ENCODE measurements around the gene YRDC.

DNA sequence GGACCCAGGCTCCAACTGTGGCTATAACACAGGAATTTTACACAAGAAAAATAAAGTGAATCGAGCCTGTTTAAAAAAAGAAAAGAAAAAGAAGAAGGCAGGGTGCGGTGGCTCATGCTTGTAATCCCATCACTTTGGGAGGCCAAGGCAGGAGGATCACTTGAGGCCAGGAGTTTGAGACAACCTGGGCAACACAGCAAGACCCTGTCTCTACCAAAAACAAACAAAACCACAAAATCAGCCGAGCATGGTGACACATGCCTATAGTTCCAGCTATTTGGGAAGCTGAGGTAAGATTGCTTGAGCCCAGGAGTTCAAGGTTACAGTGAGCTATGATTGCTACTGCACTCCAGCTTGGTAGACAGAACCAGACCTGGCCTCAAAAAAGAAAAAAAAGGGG, 33.6 kb upstream of the YRDC start:
- TF ChIP-seq CTCF (IDR thresholded peaks at IDR 0.05) (no peak), EP300 (IDR thresholded peaks at IDR 0.05) (no peak), POLR2A (IDR thresholded peaks at IDR 0.05) (no peak), POLR2AphosphoS5 (IDR thresholded peaks at IDR 0.05) (no peak)
